Omental fat pad (tissue), 4 donors: ENCODE data around the gene IFNA8. TPM values are rescaled to one million over a fixed set of nuclear protein-coding genes. Genes with fewer than 3 reads are reported as not detected.

Experiments
- ATAC-seq: fragments of 150-250 bp; one replicate; pipeline ENCODE4 v1.9.1; 2016; ENCODE audit warnings: mild to moderate bottlenecking, moderate library complexity; ENCODE audit not compliant: low FRiP score
- DNase-seq: peaks from one replicate; pipeline ENCODE4 v3.0.0-alpha.2; 2019; ENCODE audit warnings: low spot score
- CTCF ChIP-seq, 3 donors: fragments of 450-650 bp; IDR thresholded peaks; one replicate each; pipeline ENCODE4 v1.5.1; 2016 to 2017; ENCODE audit warnings: antibody characterized with exemption in 3 of 3, mild to moderate bottlenecking in 3 of 3, moderate library complexity in 2 of 3
- total RNA-seq, 4 donors: library from RNA; depleted of rRNA; stranded (reverse); fragments of >200 nt; gene quantifications; one replicate each; pipeline ENCODE4 v1.1.0, GENCODE V29; 2016

Gene IFNA8
- total RNA-seq, 4 donors from 2014 or later = not detected

GRCh38 chr9:21450733-21451394 lies 41.9 kb downstream of the IFNA8 start:
- DNase-seq = no peak
- no peak for TF ChIP-seq CTCF (IDR thresholded peaks at IDR 0.05)
- no peak for ATAC-seq

GRCh38 chr9:21452681-21453080 lies 43.8 kb downstream of the IFNA8 start:
- no peak for TF ChIP-seq CTCF (IDR thresholded peaks at IDR 0.05)
- ATAC-seq = no peak
- DNase-seq = no peak

- no peak for TF ChIP-seq CTCF (IDR thresholded peaks at IDR 0.05)
- ATAC-seq (peak; percentile 69), DNase-seq (no peak)
Observed at GRCh38 chr9:21454149-21454548, 45.2 kb downstream of the IFNA8 start.

- DNase-seq = no peak
- peak; percentile 65 for ATAC-seq
- no peak for TF ChIP-seq CTCF (IDR thresholded peaks at IDR 0.05)
Observed at GRCh38 chr9:21455320-21455719, 46.4 kb downstream of the IFNA8 start.

Other genes starting within 250 kb of the IFNA8 start
- not detected for gene IFNA21, start 242.5 kb upstream of the IFNA8 start, total RNA-seq
- not detected for gene IFNA4, start 221.5 kb upstream of the IFNA8 start, total RNA-seq
- gene IFNA7, start 206.9 kb upstream of the IFNA8 start, total RNA-seq = not detected
- not detected for gene IFNA10, start 202.0 kb upstream of the IFNA8 start, total RNA-seq
- not detected for gene IFNA16, start 191.8 kb upstream of the IFNA8 start, total RNA-seq
- not detected for gene IFNA17, start 180.9 kb upstream of the IFNA8 start, total RNA-seq
- gene IFNA14, start 169.1 kb upstream of the IFNA8 start, total RNA-seq = not detected
- under 1 TPM in 1 of 4 donors, not detected in 3; 0.84 TPM for gene IFNA5, start 103.8 kb upstream of the IFNA8 start, total RNA-seq
- 10 to 100 TPM; 17.7 to 30.7 (median 19.4) TPM for gene KLHL9, start 73.7 kb upstream of the IFNA8 start, total RNA-seq
- not detected for gene IFNA6, start 58.2 kb upstream of the IFNA8 start, total RNA-seq
- not detected for gene IFNA13, start 41.1 kb upstream of the IFNA8 start, total RNA-seq
- gene IFNA2, start 23.7 kb upstream of the IFNA8 start, total RNA-seq = under 1 TPM in 1 of 4 donors, not detected in 3; 0.75 TPM
- not detected for gene IFNA1, start 31.3 kb downstream of the IFNA8 start, total RNA-seq
- gene IFNE, start 73.2 kb downstream of the IFNA8 start, total RNA-seq = 1 to 10 TPM in 2 of 4 donors, not detected in 2; 1.7 to 1.8 TPM